Spinal cord (tissue), 10 donors: Measurements from ENCODE around the gene CD28. TPM values are rescaled to one million over a fixed set of nuclear protein-coding genes. Genes with fewer than 3 reads are reported as not detected.
"Not testable (repeated sequence)": the region's sequence is repeated elsewhere in the genome, so short reads cannot be mapped to it uniquely, and the experiment has no call there.

Source experiments
- DNase-seq, 6 donors: peaks; one replicate each; pipeline versions ENCODE4 v3.0.0 to v3.0.0-alpha.2; 2013 to 2015; ENCODE audit warnings: low spot score in 6 of 6, low read depth in 4 of 6
- H3K27ac ChIP-seq: one replicate; pipeline ENCODE4 v1.5.1; 2013; ENCODE audit warnings: low read depth, low read length, control low read depth
- H3K27me3 ChIP-seq: one replicate; pipeline ENCODE4 v1.6.1; 2013; ENCODE audit warnings: low read length; ENCODE audit not compliant: control insufficient read depth, insufficient read depth
- H3K36me3 ChIP-seq: one replicate; pipeline ENCODE4 v1.6.1; 2013; ENCODE audit warnings: low read length; ENCODE audit not compliant: control insufficient read depth, insufficient read depth
- H3K4me1 ChIP-seq: one replicate; pipeline ENCODE4 v1.6.1; 2013; ENCODE audit warnings: low read length; ENCODE audit not compliant: control insufficient read depth, insufficient read depth
- H3K4me3 ChIP-seq: one replicate; pipeline ENCODE4 v1.5.1; 2013; ENCODE audit warnings: low read depth, low read length, control low read depth
- H3K9me3 ChIP-seq: one replicate; pipeline ENCODE4 v1.6.1; 2013; ENCODE audit warnings: low read length; ENCODE audit not compliant: control insufficient read depth, insufficient read depth
- WGBS: methylation state at CpG from one replicate; pipeline ENCODE4 v1.1.5; 2013; ENCODE audit warnings: missing lambda C conversion rate; ENCODE audit not compliant: insufficient coverage; 5-methylcytosine and 5-hydroxymethylcytosine counted together
- polyA plus RNA-seq, 2 donors: library from polyadenylated mRNA; unstranded; fragments of 120-200 nt; gene quantifications; one replicate each; pipeline ENCODE4 v1.2.1, GENCODE V29; 2013; ENCODE audit not compliant: insufficient read length in 2 of 2
- total RNA-seq, 2 donors: library from RNA; depleted of rRNA in 1 of 2; stranded (reverse); fragments of 120-200 nt in 1 of 2; fragments of >200 nt in 1 of 2; gene quantifications; one replicate each; pipeline versions ENCODE4 v1.2.3 to v1.2.4, GENCODE V29; 2013 to 2014
- donor health status: healthy.

Gene CD28
- total and polyA plus RNA-seq, 4 donors: 0.78 to 4.7 (median 2.4) TPM

DNA sequence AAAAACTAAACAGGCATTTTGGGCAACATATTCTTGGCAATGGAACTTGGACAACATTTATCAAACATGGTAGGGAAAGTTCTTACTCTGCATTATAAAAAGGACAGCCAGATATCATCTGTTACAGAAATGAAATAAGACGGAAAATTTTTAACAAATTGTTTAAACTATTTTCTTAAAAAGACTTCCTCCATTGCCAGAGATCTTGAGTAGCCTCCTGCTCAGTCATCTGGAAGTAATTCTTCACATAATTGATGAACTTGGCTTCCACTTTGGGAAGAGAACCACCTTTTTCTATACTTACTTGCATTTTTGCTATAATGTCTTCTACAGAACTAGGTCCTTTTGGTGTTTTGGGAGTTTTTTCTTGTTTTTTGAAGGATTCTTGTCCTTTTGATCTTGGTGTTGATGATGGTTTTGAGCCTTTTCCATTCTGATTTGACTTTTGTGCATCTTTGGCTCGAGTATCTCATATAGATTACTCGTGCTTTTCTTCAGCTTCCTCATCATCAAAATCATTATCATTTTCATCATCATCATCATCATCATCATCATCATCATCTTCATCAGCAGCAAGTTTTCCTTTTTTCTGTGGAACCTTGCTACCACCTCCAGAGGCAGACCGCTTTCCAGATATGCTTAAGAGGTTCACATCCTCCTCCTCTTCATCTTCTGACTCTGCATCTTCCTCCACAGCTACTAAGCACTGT is 66.2 kb downstream of the CD28 start:
- no peaks in the 10 kb centered on the region for H3K36me3 ChIP-seq
- no peak overlapping the region for H3K27ac ChIP-seq
- H3K4me1 ChIP-seq: no peaks in the 10 kb centered on the region
- no peak overlapping the region for H3K4me3 ChIP-seq
- H3K27me3 ChIP-seq: no peaks in the 10 kb centered on the region
- H3K9me3 ChIP-seq: peaks cover 2% of the 10 kb centered on the region
- DNase-seq: no peak
- WGBS: 98% methylated on average over 3 of the region's 4 CpGs

DNA sequence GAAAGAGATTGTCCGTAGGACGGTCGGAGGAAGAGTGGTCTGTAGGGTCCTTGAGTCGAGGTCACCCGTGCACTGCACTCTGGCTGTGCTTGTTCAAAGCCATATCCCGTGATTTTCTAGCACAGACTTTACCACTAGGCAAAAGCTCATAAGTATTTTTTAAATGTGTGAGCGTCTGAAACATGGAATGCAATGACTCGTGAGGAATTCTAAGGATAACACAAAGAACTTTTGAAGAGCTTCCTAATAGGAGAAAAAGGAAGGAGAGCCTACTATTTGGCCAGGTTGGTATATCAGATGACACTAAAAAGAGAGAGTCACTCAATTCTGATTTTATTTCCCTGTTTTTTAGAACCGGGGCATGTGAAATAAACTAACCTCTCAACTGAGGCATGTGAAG is 68.3 kb downstream of the CD28 start:
- no peak overlapping the region for H3K27ac ChIP-seq
- no peaks in the 10 kb centered on the region for H3K9me3 ChIP-seq
- no peak overlapping the region for H3K4me3 ChIP-seq
- WGBS: 71% methylated on average over 2 of the region's 9 CpGs
- no peaks in the 10 kb centered on the region for H3K4me1 ChIP-seq
- no peak for DNase-seq
- no peaks in the 10 kb centered on the region for H3K36me3 ChIP-seq
- H3K27me3 ChIP-seq: no peaks in the 10 kb centered on the region

DNA sequence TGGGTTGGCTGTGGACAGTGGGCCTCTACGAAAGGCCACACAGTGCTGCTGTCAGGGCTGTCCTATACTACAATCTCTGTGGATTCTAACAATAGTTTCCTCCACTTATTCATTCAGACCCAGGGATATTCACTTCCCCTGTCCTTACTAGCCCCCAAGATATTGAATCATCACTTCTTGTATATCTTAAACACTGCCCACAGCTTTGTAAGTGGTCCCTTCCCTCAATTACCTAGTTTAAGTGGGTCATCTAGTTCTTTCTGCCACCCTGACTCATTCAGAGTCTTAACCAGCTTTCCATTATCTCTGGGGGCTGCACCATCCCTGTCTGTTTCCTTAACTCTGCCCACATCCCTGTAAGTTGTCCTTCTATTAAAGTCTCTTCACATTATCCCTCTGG is 69.2 kb downstream of the CD28 start:
- Histone ChIP-seq H3K27me3 (no peaks in the 10 kb centered on the region), H3K4me3 (no peak overlapping the region), H3K27ac (no peak overlapping the region), H3K4me1 (no peaks in the 10 kb centered on the region), H3K9me3 (no peaks in the 10 kb centered on the region), H3K36me3 (no peaks in the 10 kb centered on the region)
- no peak for DNase-seq
- WGBS: 83% methylated on average over 1 of the region's 1 CpG

DNA sequence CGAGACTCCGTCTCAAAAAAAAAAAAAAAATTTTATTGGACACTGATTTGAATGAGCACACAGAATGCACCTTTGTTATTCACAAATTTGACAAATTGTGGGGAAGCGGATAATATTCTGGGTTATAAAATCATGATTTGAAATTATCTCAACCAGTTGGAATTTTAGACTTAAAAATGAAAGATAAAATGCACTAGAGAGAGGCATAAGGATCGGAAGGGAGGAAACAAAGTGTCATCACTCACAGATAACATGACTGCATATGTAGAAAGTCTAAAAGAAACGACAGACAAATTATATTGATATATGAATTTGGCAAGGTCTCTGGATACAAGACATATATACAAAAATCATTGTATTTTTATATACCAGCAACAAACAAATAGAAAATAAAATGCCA is 70.6 kb downstream of the CD28 start:
- no peaks in the 10 kb centered on the region for H3K27me3 ChIP-seq
- H3K4me3 ChIP-seq: no peak overlapping the region
- H3K36me3 ChIP-seq: no peaks in the 10 kb centered on the region
- no peak overlapping the region for H3K27ac ChIP-seq
- H3K9me3 ChIP-seq: no peaks in the 10 kb centered on the region
- no peak for DNase-seq
- H3K4me1 ChIP-seq: no peaks in the 10 kb centered on the region
- no CpG with 5 or more reads among the region's 5 CpGs for WGBS

DNA sequence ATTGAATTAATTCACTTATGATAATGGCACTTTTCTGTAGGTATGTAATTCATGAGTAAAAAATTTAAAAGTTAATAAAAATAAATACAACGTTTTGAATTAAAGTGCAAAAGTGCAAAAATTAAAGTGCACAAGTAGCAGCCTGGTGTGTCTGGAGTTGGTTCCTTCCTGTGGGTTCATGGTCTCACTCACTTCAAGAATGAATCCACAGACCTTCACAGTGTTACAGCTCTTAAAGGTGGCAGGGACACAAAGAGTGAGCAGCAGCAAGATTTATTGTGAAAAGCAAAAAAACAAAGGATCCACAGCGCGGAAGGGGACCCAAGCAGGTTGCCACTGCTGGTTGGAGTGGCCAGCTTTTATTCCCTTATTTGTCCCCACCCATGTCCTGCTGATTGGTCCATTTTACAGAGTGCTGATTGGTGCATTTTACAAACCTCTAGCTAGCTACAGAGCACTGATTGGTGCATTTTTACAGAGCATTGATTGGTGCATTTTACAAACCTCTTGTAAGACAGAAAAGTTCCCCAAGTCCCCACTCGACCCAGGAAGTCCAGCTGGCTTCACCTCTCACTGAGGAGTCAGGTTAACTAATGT is 73.1 kb downstream of the CD28 start:
- not testable (repeated sequence) for H3K9me3 ChIP-seq, H3K27ac ChIP-seq, H3K27me3 ChIP-seq, H3K4me1 ChIP-seq, H3K4me3 ChIP-seq, DNase-seq, H3K36me3 ChIP-seq
- WGBS: 57% methylated on average over 2 of the region's 4 CpGs

DNA sequence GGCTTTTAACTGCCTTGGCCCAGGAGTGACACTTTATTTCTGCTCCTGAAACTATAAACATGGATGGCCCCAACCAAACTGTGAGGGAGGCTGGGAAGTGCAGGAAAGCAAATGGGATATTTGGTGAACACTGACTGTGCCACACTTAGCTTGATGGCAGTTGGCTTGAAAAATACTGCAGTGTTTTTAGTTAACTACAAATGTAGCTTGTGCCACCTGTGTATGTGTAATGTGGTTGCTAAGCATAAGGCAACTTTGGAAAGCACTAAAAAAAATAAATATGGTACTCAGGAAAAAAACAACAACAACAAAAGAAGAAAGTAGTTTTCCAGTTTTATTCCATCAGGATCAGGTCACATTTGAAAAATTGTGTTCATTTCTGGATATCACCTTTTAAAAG is 73.8 kb downstream of the CD28 start:
- no peak overlapping the region for H3K4me3 ChIP-seq
- no peaks in the 10 kb centered on the region for H3K4me1 ChIP-seq
- no peaks in the 10 kb centered on the region for H3K9me3 ChIP-seq
- H3K27me3 ChIP-seq: no peaks in the 10 kb centered on the region
- peak in 1 of 6 donors; percentile 36 for DNase-seq
- no peaks in the 10 kb centered on the region for H3K36me3 ChIP-seq
- H3K27ac ChIP-seq: no peak overlapping the region

DNA sequence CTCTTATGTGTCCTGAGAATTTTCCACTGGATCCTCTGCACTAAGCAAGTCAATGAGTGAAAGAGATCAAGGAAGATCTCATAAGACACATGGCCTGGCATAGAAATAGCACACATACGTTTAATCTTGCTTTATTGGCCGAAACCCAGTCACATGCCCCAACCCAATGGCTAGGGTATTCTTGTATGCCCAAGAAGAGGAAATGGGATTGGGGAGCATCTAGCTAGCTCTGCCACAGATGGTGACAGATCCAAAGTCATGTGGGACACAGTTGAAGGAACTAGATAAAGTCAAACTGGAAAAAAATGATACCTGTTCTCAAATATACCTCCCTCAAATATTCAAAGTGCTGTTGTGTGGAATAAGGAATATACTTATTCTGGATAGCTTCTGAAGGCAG is 74.7 kb downstream of the CD28 start:
- Histone ChIP-seq H3K4me1 (no peaks in the 10 kb centered on the region), H3K4me3 (no peak overlapping the region), H3K9me3 (no peaks in the 10 kb centered on the region), H3K27ac (no peak overlapping the region), H3K36me3 (no peaks in the 10 kb centered on the region), H3K27me3 (no peaks in the 10 kb centered on the region)
- no CpG with 5 or more reads among the region's 2 CpGs for WGBS
- no peak for DNase-seq

DNA sequence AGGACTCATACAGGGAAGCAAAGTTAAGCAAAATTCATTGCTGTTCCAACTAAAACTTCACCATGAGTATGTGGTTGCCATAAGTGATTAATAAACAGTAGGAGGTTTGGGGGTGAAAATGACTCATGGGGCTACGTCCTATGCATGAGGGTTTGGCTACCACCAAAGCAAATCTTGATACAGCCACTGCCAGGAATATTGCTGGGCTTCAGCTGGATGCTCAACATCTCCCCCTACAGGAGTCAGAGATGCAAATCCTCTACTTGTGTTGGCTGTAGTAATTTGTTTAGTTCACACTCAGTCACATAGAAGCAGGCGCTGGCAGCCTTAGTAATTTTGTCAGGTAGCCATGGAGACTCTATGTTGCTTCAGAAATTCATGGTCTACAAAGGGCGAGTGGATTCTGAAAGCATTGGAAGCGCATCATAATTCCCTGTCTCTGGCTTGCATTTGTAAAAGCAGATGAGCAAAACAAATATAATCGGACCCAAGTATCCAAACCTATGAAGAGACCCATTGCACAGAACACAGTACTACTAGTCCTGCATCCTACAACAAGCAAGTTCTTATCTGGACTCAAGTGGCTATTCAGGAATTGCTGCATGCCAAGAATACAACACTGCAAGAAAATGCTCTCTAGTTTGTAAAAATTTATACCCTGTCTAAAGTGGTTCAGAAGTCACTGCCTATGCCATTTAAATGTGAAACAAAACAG is 76.0 kb downstream of the CD28 start:
- Histone ChIP-seq H3K27ac (no peak overlapping the region), H3K4me1 (no peaks in the 10 kb centered on the region), H3K4me3 (no peak overlapping the region), H3K9me3 (no peaks in the 10 kb centered on the region), H3K27me3 (no peaks in the 10 kb centered on the region), H3K36me3 (no peaks in the 10 kb centered on the region)
- peak in 5 of 6 donors; percentile 26 to 81 (median 36) for DNase-seq
- WGBS: 23% methylated on average over 3 of the region's 5 CpGs

DNA sequence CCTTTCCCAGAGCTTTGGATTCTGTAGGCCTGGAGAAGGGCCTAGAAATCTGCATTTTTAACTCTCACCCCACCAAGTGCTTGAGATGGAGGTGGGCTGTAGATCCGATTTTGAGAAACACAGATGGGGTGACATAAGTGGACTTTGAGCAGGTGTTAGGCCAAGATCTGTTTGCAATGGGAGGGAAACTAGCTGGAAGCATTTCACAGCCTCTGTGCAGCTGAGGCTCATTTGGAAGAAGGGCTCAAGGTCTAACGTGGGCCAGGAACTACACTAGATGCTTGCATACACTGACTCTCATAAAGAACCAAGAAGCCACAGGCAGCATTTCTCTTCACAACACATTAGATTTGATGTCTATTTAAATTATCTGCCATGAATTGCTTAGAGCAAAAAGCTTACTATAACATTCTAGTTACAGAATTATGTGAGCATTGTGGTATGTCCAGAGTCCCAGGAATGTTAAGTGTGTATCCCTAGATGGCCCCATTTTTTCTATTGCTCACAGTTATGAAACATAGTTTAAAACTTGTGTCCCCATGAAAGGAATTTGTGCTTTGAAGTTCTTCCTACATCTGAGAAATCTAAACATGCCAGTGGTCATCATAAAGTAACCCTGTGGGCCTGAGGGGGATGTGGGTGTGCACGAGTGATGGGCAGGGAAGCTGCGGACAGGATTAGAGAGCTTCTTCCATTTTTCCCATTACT is 77.2 kb downstream of the CD28 start:
- no peaks in the 10 kb centered on the region for H3K27me3 ChIP-seq
- no peaks in the 10 kb centered on the region for H3K4me1 ChIP-seq
- DNase-seq: no peak
- H3K4me3 ChIP-seq: no peak overlapping the region
- WGBS: 58% methylated on average over 2 of the region's 4 CpGs
- no peaks in the 10 kb centered on the region for H3K9me3 ChIP-seq
- H3K27ac ChIP-seq: no peak overlapping the region
- H3K36me3 ChIP-seq: no peaks in the 10 kb centered on the region
